HG03039 (cell line): ENCODE measurements around the gene ATP6V0A4.
"Not testable (repeated sequence)": the region's sequence is repeated elsewhere in the genome, so short reads cannot be mapped to it uniquely, and the experiment has no call there.

ENCODE experiments used
- ATAC-seq: cut with Tn5 transposase; IDR thresholded peaks from one replicate; pipeline ENCODE4 v1.9.1; 2021; ENCODE audit warnings: mild to moderate bottlenecking, moderate library complexity; ENCODE audit not compliant: unreplicated experiment

Gene ATP6V0A4

DNA sequence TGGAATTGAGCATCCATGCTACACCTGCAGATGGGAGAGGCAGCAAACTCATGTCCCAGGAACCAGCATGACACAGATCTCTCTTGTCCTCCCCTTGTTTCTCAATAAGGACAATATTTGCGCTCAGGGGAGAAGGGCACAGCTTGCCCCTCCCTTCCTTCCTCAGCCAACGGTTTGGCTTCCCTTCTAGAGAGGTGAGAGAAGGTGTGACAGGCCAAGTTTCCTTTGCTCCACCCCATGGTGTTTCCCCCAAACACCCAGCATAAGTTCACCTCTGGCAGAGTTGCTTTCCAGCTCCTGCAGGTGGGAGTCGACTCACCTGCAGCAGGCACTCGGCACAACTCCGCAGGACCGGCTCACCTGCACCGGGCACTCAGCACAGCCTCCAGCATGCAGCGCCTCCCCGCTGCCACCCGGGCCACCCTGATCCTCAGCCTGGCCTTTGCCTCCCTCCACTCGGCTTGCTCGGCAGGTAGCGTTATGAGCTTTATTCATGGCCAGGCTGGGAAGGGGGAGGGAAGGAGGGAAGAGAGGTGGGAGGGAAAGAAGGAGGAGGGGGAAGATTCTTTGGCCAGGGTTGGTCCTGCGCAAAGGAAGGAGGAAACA is at the start of gene ATP6V0A4, which contains the start of gene TMEM213:
TSS of gene ATP6V0A4 (minus strand) at position 482 of the 606 bp plus-strand sequence. CDS start 26,949 bp downstream, outside the sequence.
TSS of gene TMEM213 (plus strand) at position 280 of the 606 bp plus-strand sequence. CDS start at position 391, 111 bp downstream.
- ATAC-seq, result no peak

DNA sequence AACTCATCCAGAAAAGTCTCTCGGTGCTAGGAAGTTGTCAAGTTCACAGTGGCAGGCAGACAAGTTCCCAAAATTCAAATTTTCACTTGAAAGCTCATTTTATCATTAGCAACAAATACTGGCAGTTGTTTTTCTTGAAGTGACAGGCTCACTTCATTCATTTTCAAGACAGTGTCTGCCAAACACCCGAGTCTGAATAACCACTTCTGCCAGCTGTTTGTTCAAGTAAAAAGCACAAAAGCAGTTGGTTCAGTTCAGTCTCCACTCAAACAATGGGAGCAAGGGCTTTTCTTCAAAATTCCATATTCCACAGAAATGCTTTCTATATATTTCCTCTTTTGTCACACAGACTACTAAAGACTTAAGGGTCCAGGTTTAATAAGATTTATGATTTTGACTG is 47.7 kb upstream of the ATP6V0A4 start:
- no peak for ATAC-seq

DNA sequence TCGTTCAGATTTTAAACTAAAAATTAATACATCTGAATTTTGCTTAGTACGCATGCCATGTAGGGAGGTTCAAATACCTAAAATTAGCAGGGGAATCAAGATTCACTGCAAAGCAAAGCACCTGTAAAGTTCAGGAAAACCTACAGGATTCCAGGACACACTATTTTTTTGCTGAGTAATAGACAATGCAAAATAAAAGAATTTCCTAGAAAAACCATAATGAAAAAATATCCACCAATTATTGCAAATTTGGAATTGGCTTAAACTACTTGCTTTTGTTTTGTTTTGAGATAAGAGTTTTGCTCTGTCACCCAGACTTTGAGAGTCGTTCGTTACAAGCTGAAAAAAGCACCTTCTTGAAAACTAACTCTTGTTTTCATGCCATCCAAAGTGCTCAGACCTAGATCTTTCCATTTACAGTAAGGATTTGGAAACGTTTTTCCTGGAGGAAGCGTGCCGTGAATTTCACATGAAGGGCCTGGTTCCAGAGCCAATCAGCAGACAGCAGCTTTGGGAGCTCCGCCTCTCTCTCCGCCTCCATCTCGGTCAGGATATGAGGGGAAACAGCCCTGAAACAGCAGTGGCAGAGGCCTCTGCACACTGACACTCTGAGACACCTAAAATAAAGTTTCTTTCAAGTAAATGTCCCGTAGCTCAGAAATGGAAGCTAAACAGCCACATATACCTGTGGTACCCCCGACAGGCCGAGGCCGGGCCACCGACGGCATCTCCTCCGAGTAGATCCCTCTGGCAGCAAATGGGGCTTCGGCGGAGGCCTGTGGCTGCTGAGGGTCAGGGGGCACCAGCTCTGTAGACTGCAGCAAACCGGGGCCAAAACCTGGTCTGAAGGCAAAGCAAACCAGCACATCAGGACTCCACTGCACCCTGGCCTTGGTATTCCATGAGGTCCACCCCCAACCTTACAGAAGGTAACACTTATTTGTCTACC is 45.9 kb upstream of the ATP6V0A4 start:
- ATAC-seq, result no peak

DNA sequence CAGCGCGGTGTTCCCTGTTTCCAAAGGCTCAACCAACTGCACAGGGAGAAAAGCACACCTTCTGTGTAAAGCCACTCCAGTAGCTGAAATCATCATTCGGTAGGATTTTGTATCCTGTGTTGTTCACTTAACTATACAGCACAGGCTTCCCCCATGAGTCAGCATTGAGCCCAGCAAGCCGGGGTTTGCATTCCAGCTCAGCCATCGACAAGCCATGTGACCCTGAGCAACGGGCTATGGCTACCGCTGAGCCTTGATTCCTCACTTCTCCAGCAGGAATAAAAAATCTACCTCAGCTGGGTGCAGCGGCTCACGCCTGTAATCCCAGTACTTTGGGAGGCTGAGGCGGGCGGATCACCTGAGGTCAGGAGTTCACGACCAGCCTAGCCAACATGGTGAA is 44.1 kb upstream of the ATP6V0A4 start:
- ATAC-seq, result no peak

DNA sequence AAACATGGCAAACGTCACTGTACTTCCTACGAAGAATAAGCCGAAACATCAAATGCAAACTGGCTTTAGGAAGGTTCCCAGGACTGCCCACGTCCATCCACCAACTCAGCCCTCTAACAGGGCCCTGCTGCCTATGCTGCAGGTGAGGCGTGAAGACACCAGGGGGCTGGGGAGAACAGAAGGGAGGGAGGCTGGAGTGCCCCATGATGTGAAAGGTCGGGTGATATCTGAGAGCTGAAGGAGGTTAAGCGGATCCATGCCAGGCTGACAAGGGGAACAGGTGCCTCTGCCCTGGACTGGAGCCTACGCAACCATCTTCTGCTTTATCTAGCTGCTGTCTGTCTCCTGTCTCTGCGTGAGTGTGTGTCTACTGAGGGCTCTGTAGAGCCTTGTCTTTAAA is 40.2 kb upstream of the ATP6V0A4 start:
- ATAC-seq, result no peak

DNA sequence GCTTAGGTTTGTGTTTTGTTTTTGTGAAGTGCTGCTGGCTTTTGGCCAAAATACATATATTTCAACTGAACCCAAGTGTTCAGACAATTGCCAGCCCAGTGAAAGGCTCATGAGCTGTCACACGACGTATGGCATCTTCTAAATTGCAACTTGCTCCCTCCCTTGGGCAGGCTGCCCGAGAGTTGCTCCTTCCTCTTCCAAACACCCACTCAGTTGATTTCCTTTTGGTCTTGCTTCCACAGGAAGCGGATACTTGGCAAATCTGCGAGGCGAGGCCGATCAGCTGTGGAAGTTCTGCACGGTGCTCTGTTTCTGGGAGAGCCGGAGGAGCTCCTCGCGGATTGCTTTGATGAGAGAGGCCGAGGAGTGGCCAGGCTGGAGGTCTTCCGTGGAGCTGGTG is 39.6 kb upstream of the ATP6V0A4 start:
- no peak for ATAC-seq

DNA sequence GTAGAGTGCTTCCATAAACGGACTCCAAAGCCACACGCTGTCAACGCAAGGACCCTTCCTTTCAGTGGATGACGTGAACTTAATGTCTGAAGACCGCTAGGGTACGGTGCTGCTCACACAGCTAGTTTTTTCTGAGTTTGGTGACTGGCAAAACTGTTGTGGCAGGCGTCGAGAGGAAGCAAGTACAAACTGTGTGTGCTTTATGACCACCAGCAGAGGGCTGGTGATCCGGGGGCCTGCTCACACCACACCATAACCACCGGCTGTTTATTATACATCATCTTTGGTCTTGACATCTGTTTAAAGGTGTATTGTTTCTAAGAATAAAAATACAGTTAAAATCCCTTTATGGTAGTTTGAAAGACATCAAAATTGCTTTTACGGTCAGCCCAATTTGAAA is 37.1 kb upstream of the ATP6V0A4 start:
- ATAC-seq, result no peak

DNA sequence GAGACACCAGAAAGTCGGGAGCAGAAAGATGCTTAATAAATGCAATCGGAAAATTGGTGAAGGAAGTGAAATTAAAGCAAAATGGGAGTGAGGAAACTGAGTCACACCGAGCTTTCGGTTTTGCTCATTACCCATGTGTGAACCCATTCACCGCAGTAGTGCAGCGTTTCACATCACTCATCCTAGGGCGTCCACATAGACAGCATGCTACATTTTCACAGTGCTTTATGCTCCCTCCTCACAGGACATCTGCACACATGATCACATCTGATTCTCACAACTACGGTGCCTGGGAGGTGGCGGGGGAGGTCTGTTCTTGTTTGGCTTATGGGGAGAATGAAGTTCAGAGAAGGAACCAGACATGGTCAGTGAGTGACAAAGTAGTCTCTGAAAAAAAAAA is 36.6 kb upstream of the ATP6V0A4 start:
- ATAC-seq, result no peak

DNA sequence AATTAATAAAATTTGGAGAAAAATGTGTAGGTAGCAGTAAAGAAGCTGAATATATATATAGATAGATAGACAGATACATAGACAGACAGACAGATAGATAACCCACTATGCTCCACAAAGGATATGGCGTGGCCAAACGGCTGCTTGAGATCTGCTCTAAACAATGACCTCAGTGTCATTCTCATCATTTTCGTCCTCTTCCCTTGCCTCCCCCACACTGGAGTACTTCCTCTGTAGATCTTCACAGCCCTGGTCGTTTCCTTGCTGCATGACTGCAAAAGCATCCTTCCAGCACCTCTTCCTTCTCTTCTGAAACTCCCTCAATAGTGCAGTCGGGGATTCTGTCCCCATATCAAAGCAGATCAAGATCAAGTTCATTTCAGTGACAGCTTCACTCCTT is 35.6 kb upstream of the ATP6V0A4 start:
- ATAC-seq, result no peak

DNA sequence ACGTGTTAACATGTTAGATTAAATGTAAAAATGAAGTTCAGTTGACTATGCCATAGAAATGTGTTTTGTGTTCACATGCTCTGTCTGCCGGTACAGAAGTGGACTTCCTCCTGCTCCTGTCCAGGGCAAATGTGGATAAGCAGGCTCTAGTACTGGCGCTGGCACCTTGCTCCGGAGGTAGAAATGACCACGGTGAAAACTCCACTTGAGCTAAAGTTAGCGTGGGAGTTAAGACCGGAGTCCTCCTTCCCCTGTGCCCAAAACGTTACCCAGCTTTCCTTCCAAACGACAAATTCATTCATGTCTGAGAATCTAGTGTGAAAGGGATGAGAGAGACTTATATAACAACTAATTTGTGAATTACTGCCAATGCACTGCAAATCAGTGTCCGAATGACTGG is 35.0 kb upstream of the ATP6V0A4 start:
- ATAC-seq, result no peak

DNA sequence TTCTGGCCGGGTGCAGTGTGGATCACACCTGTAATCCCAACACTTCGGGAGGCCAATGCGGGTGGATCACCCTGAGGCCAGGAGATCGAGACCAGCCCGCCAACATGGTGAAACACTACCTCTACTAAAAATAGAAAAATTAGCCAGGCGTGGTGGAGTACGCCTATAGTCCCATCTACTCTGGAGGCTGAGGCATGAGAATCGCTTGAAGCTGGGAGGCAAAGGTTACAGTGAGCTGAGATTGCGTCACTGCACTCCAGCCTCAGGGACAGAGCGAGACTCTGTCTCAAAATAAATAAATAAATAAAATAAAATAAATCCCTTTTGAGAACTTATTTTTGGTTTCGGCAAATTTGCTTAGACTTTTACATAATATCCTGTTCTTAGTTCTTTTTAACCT is 31.3 kb upstream of the ATP6V0A4 start:
- no peak for ATAC-seq

DNA sequence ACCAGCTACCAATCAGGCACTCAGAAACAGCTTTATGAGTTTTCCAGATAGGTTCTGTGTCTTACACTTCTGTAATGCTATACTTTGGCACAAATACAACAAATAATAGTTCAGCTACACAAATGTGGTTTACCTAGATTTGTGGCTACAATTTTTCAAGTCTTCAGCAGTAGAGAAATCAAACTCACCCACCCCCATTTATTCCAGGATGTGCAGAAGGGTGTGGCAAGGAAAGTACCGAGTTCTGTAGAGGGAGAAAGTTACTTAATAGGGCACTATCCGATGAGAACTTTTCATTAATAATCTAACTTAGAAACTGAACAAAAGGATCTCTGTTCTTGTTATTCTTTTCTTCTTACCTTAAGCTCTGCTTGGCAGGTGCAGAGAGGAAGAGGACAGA is 30.3 kb upstream of the ATP6V0A4 start:
- ATAC-seq, result no peak

DNA sequence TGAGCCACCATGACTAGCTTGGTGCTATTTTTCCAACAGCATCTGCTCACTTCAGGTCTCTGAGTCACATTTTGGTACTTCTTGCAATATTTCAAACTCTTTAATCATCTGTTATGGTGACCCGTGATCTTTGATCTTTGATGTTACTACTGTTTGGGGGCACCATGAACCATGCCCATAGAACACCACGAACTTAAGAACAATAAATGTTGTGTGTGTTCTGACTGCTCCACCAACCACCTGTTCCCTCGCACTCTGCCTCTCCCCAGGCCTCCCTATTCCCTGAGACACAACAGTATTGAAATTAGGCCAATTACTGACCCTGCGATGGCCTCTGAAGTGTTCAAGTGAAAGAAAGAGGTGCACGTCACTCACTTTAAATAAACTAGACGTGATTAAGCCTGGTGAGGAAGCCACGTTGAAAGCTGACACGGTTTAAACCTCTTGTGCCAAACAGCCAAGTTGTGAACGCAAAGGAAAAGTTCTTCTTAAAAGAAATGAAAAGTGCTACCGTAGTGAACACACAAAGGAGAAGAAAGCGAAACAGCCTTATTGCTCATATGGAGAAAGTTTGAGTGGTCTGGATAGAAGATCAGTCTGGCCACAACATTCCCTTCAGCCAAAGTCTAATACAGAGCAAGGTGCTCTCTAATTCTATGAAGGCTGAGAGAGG is 27.2 kb upstream of the ATP6V0A4 start:
- no peak for ATAC-seq

DNA sequence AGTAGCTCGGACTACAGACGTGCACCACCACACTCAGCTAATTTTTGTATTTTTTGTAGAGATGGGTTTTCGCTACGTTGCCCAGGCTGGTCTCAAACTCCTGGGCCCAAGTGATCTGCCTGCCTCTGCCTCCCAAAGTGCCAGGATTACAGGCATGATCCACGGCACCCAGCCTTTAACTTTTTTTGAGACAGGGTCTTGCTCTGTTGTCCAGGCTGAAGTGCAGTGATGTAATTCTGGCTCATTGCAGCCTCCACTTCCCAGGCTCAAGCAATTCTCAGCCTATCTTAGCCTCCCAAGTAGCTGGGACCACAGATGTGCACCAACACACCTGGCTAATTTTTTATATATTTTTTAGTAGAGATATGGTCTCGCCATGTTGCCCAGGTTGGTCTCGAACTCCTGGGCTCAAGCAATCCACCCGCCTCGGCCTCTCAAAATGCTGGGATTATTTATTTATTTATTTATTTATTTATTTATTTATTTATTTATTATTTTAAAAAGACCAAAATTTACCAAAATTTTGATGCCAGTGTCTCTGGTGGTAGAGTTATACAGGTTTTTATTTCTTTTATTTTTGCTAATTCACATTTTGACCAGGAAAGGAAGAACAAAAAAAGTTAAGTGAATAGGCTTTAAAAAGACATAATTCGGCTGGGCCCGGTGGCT is 25.0 kb upstream of the ATP6V0A4 start:
- no peak for ATAC-seq

DNA sequence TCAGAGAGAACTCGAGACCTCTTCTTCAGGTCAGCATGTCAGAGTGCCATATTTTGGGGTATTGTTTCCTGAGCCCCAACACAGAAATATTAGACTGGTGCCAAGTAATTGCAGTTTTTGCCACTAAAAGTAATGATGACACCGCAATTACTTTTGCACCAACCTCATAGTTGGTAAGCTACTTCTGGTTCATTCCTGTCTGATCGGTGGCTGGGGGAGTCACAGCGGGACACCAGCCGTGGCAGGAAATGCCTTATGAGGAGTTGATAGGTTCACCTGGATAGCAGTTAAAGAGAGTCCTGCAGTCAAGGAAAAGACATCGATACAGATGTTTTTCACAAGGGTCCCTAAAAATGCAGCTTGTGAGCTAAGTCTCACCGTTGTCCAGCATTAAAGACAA is 23.9 kb upstream of the ATP6V0A4 start:
- no peak for ATAC-seq

DNA sequence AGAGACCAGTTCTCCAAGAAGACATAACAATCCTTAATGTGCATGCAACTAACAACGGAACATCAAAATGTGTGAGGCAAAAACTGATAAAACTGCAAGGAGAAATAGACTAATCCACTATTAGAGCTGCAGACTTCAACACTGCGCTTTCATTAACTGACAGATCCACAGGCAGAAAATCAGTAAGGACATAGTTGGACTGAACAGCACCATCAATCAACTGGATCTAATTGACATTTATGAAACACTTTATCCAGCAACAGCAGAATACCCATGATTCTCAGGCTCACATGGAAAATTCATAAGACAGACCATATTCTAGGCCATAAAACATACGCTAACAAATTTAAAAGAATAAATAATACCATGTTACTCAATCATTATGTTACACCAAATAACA is 21.6 kb upstream of the ATP6V0A4 start:
- ATAC-seq, result no peak

DNA sequence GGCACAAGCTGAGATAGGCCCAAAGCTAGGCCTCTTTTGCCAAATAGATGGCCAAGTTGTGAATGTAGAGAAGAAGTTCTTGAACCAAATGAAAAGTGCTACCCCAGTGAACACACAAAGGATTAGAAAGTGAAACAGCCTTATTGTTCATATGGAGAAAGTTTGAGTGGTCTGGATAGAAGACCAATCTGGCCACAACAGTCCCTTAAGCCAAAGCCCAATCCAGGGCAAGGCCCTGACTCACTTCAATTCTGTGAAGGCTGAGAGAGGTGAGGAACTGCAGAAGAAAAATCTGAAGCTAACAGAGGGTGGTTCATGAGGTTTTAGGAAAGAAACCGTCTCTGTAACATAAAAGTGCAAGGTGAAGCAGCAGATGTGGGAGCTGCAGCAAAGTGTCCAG is 18.7 kb upstream of the ATP6V0A4 start:
- no peak for ATAC-seq

DNA sequence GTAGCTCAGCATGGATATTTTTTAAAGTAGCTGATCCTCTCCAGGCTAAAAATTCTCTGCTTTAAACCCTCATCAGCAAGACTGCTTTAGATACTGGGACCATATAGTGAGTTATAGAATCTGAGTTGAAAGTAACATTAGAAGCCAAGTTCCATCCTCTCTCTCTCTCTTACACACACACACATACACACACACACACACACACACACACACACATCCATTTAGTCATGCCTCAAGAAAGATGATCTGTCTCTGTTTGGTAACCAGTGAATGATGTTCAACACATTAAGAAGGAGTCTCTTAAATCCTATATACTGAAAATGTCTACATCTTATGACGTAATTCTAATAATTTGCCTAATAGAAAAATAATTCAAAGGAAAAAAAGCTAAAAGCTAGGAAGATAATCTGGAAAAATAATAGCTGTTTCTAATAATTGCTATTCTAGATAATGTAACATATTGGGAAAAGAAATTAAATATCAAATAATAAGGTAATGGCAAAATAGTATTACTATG is 16.9 kb upstream of the ATP6V0A4 start:
- no peak for ATAC-seq

DNA sequence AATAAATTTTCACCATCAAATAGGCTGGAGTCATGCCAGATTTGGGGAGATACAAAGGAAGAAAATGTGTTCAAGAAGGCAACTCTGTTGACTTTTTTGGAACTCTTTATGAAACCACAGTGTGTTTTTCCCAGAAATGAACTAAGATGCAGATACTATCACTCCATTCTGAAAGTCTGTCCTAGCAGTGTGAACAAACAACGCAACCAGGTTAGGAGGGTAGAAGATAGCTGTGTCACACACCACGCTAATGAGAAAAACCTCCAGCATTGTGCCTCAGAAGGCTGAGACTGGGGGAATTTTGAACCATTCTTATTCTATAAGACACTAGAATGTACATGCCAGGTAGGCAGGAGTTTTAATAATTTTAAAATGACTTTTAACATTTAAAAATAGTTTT is 15.9 kb upstream of the ATP6V0A4 start:
- ATAC-seq, result no peak

DNA sequence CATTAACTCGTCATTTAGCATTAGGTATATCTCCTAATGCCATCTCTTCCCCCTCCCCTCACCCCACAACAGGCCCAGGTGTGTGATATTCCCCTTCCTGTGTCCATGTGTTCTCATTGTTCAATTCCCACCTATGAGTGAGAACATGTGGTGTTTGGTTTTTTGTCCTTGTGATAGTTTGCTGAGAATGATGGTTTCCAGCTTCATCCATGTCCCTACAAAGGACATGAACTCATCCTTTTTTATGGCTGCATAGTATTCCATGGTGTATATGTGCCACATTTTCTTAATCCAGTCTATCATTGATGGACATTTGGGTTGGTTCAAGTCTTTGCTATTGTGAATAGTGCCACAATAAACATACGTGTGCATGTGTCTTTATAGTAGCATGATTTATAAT is 13.3 kb upstream of the ATP6V0A4 start:
- ATAC-seq, result not testable (repeated sequence)

DNA sequence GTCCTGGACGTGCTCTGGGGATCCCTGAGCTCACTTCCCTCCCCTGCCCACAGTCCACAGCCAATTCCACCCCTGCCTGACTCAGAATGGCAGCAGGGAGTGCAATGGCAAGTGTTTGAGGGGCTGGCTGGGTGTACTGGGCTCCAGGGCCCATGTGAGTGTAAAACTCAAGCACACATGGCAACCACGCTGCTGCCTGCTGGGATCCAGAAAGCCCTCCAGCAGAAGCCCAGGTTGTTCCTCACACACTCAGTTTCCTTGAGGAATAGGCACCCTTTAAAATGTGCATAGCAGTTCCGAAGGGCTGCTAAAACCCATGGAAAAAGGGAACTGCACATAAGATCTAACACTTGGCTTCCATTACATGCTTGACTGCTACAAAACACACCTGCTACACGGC is 11.3 kb upstream of the ATP6V0A4 start:
- no peak for ATAC-seq
